Hematopoietic multipotent progenitor cell (in vitro differentiated cells): ENCODE data around the gene RNU1-4. TPM values are rescaled to one million over a fixed set of nuclear protein-coding genes. Genes with fewer than 3 reads are reported as not detected.
"Not testable (repeated sequence)": the region's sequence is repeated elsewhere in the genome, so short reads cannot be mapped to it uniquely, and the experiment has no call there.

Source experiments
- DNase-seq, 3 donors: peaks; one replicate each; pipeline ENCODE4 v3.0.0-alpha.2; 2011 to 2015; ENCODE audit warnings: low read depth in 2 of 3, low spot score in 2 of 3
- total RNA-seq: library from RNA; depleted of rRNA; stranded (reverse); fragments of >200 nt; gene quantifications from one replicate; pipeline ENCODE4 v1.2.3, GENCODE V29; 2012

The RNU1-4 gene
- total RNA-seq, result under 0.01 TPM

GRCh38 chr1:16740047-16740964 is at the start of gene RNU1-4:
TSS of gene RNU1-4 (plus strand) at chr1:16740516.
- not testable (repeated sequence) for DNase-seq

- DNase-seq, result not testable (repeated sequence)
Measured at GRCh38 chr1:16690971-16691682, 49.2 kb upstream of the RNU1-4 start.

- not testable (repeated sequence) for DNase-seq
Measured at GRCh38 chr1:16692283-16692682, 48.0 kb upstream of the RNU1-4 start.

GRCh38 chr1:16692717-16693448 is 47.4 kb upstream of the RNU1-4 start:
- not testable (repeated sequence) for DNase-seq

- DNase-seq, result not testable (repeated sequence)
Measured at GRCh38 chr1:16693449-16694307, 46.6 kb upstream of the RNU1-4 start.

- not testable (repeated sequence) for DNase-seq
Measured at GRCh38 chr1:16694308-16694702, 46.0 kb upstream of the RNU1-4 start.

- DNase-seq, result not testable (repeated sequence)
Measured at GRCh38 chr1:16696507-16697150, 43.7 kb upstream of the RNU1-4 start.

- not testable (repeated sequence) for DNase-seq
Measured at GRCh38 chr1:16697152-16697551, 43.2 kb upstream of the RNU1-4 start.

- not testable (repeated sequence) for DNase-seq
Measured at GRCh38 chr1:16699440-16699839, 40.9 kb upstream of the RNU1-4 start.

GRCh38 chr1:16700138-16700895 is 40.0 kb upstream of the RNU1-4 start:
- not testable (repeated sequence) for DNase-seq

- not testable (repeated sequence) for DNase-seq
Measured at GRCh38 chr1:16701189-16701588, 39.1 kb upstream of the RNU1-4 start.

GRCh38 chr1:16702280-16702679 is 38.0 kb upstream of the RNU1-4 start:
- DNase-seq, result not testable (repeated sequence)

GRCh38 chr1:16703141-16703540 is 37.2 kb upstream of the RNU1-4 start:
- not testable (repeated sequence) for DNase-seq

- DNase-seq, result not testable (repeated sequence)
Measured at GRCh38 chr1:16703602-16704001, 36.7 kb upstream of the RNU1-4 start.

GRCh38 chr1:16704076-16704475 is 36.2 kb upstream of the RNU1-4 start:
- DNase-seq, result not testable (repeated sequence)

GRCh38 chr1:16704502-16705100 is 35.7 kb upstream of the RNU1-4 start:
- not testable (repeated sequence) for DNase-seq

- not testable (repeated sequence) for DNase-seq
Measured at GRCh38 chr1:16706302-16706701, 34.0 kb upstream of the RNU1-4 start.
